ENCODE data around the gene SNX3. TPM values are rescaled to one million over a fixed set of nuclear protein-coding genes. Genes with fewer than 3 reads are reported as not detected.

The SNX3 gene
- total RNA-seq, 2 experiments from 2014 or later = 72.9 to 88.6 TPM

- no peaks in the 10 kb centered on the region for H3K79me2 ChIP-seq (ENCODE audit: insufficient read depth, low read depth, low read length)
- POLR2A ChIA-PET = interaction anchor here (1.0 kb wide), 1 partner anchor 30 kb away, joined by 3 read pairs; no protein-coding TSS in a partner anchor
- CTCF ChIA-PET (ENCODE audit: unreplicated experiment) = no interaction called here
- intact Hi-C loops (cut with micrococcal nuclease; ENCODE audit: unreplicated experiment) = no loop called here
- no peaks in the 10 kb centered on the region for H3K4me1 ChIP-seq (ENCODE audit: insufficient read depth, low read length, poor library complexity, severe bottlenecking)
- no peaks in the 10 kb centered on the region for H3K36me3 ChIP-seq (ENCODE audit: insufficient read depth, low read length)
- H4K20me1 ChIP-seq (ENCODE audit: insufficient read depth, low read length) = no peaks in the 10 kb centered on the region
- H2AFZ ChIP-seq (ENCODE audit: low read length) = no peak overlapping the region
- no peak overlapping the region for H3K27ac ChIP-seq (ENCODE audit: low read depth, low read length, poor library complexity, severe bottlenecking)
- no peaks in the 10 kb centered on the region for H3K9me3 ChIP-seq (ENCODE audit: low read length)
- no peak overlapping the region for H3K4me2 ChIP-seq (ENCODE audit: low read length)
- H3K4me3 ChIP-seq (ENCODE audit: low read depth, low read length, poor library complexity, severe bottlenecking) = no peak overlapping the region
- no TSS peak for BruUV-seq (replicated peaks)
- no peaks in the 10 kb centered on the region for H3K9me2 ChIP-seq (ENCODE audit: insufficient read depth, low read length)
- no peak for DNase-seq (ENCODE audit: low spot score)
- no peak for TF ChIP-seq EZH2phosphoT487 (IDR thresholded peaks at IDR 0.05; ENCODE audit: borderline replicate concordance, low read depth, low read length)
- no peak for TF ChIP-seq CTCF (conservative IDR thresholded peaks at IDR 0.05; ENCODE audit: low read length)
Measured at GRCh38 chr6:108187519-108187918, 73.3 kb downstream of the SNX3 start.

GRCh38 chr6:108186226-108186625 is 74.6 kb downstream of the SNX3 start:
- BruUV-seq (replicated peaks) = no TSS peak
- no peak overlapping the region for H3K27ac ChIP-seq (ENCODE audit: low read depth, low read length, poor library complexity, severe bottlenecking)
- H2AFZ ChIP-seq (ENCODE audit: low read length) = no peak overlapping the region
- ChIA-PET CTCF (ENCODE audit: unreplicated experiment) (no interaction called here), POLR2A (interaction anchor here (1.1 kb wide), 1 partner anchor 65 kb away, joined by 3 read pairs; no protein-coding TSS in a partner anchor)
- H3K9me3 ChIP-seq (ENCODE audit: low read length) = no peaks in the 10 kb centered on the region
- H4K20me1 ChIP-seq (ENCODE audit: insufficient read depth, low read length) = no peaks in the 10 kb centered on the region
- no peak for TF ChIP-seq EZH2phosphoT487 (IDR thresholded peaks at IDR 0.05; ENCODE audit: borderline replicate concordance, low read depth, low read length)
- no peak for TF ChIP-seq CTCF (conservative IDR thresholded peaks at IDR 0.05; ENCODE audit: low read length)
- no peaks in the 10 kb centered on the region for H3K9me2 ChIP-seq (ENCODE audit: insufficient read depth, low read length)
- no peak for DNase-seq (ENCODE audit: low spot score)
- H3K79me2 ChIP-seq (ENCODE audit: insufficient read depth, low read depth, low read length) = no peaks in the 10 kb centered on the region
- no peaks in the 10 kb centered on the region for H3K4me1 ChIP-seq (ENCODE audit: insufficient read depth, low read length, poor library complexity, severe bottlenecking)
- H3K4me2 ChIP-seq (ENCODE audit: low read length) = no peak overlapping the region
- H3K36me3 ChIP-seq (ENCODE audit: insufficient read depth, low read length) = no peaks in the 10 kb centered on the region
- no peak overlapping the region for H3K4me3 ChIP-seq (ENCODE audit: low read depth, low read length, poor library complexity, severe bottlenecking)
- intact Hi-C loops (cut with micrococcal nuclease; ENCODE audit: unreplicated experiment) = no loop called here

GRCh38 chr6:108180776-108181175 is 80.1 kb downstream of the SNX3 start:
- ChIA-PET POLR2A (interaction anchor here (0.6 kb wide), 1 partner anchor 1764 kb away, joined by 3 read pairs; no protein-coding TSS in a partner anchor), CTCF (ENCODE audit: unreplicated experiment) (no interaction called here)
- Histone ChIP-seq H3K4me1 (ENCODE audit: insufficient read depth, low read length, poor library complexity, severe bottlenecking) (peaks cover 9% of the 10 kb centered on the region), H3K4me2 (ENCODE audit: low read length) (no peak overlapping the region), H3K27ac (ENCODE audit: low read depth, low read length, poor library complexity, severe bottlenecking) (no peak overlapping the region), H3K9me2 (ENCODE audit: insufficient read depth, low read length) (no peaks in the 10 kb centered on the region), H2AFZ (ENCODE audit: low read length) (no peak overlapping the region), H3K36me3 (ENCODE audit: insufficient read depth, low read length) (no peaks in the 10 kb centered on the region), H3K9me3 (ENCODE audit: low read length) (no peaks in the 10 kb centered on the region), H4K20me1 (ENCODE audit: insufficient read depth, low read length) (no peaks in the 10 kb centered on the region), H3K4me3 (ENCODE audit: low read depth, low read length, poor library complexity, severe bottlenecking) (no peak overlapping the region), H3K79me2 (ENCODE audit: insufficient read depth, low read depth, low read length) (no peaks in the 10 kb centered on the region)
- TF ChIP-seq EZH2phosphoT487 (IDR thresholded peaks at IDR 0.05; ENCODE audit: borderline replicate concordance, low read depth, low read length) (no peak), CTCF (conservative IDR thresholded peaks at IDR 0.05; ENCODE audit: low read length) (no peak)
- intact Hi-C loops (cut with micrococcal nuclease; ENCODE audit: unreplicated experiment) = no loop called here
- BruUV-seq (replicated peaks) = no TSS peak
- no peak for DNase-seq (ENCODE audit: low spot score)
